Posterior cingulate gyrus (tissue), 11 donors: ENCODE measurements around the gene RWDD3.

ENCODE experiments used
- DNase-seq, 10 donors: peaks; one replicate each; pipeline versions ENCODE4 v3.0.0 to v3.0.0-alpha.2; 2020 to 2021; ENCODE audit warnings: mixed read lengths in 3 of 10
- intact Hi-C: fragments of 100-400 bp; cut with DNase I; formaldehyde crosslinking; loops from one replicate; pipeline ENCODE4 v1.15.1; 2023

RWDD3 gene

GRCh38 chr1:95233737-95234500 is at the start of gene RWDD3:
Gene RWDD3, plus strand, starts transcription at chr1:95234210. Its CDS starts 21 bp downstream, at chr1:95234231.
- peak; percentile 81 to 98 (median 89) for DNase-seq
- intact Hi-C loops, result loop anchor here (1.0 to 5.0 kb wide), 4 partner anchors 117 to 307 kb away; partner anchors contain the start of genes ALG14, CNN3 and TLCD4

- DNase-seq, result no peak
- intact Hi-C loops, result no loop called here
These were observed 47.9 kb upstream of the RWDD3 start for GRCh38 chr1:95186149-95186548.

- intact Hi-C loops, result no loop called here
- DNase-seq, result no peak
These were observed 40.4 kb upstream of the RWDD3 start for GRCh38 chr1:95193591-95193990.

- DNase-seq, result no peak
- intact Hi-C loops, result no loop called here
These were observed 39.0 kb upstream of the RWDD3 start for GRCh38 chr1:95195046-95195445.

GRCh38 chr1:95196017-95196416 is 38.0 kb upstream of the RWDD3 start:
- no peak for DNase-seq
- intact Hi-C loops, result no loop called here

GRCh38 chr1:95197616-95198252 is 36.3 kb upstream of the RWDD3 start:
- intact Hi-C loops, result no loop called here
- no peak for DNase-seq

- DNase-seq, result no peak
- intact Hi-C loops, result no loop called here
These were observed 32.1 kb upstream of the RWDD3 start for GRCh38 chr1:95201905-95202304.

GRCh38 chr1:95203908-95204437 is 30.0 kb upstream of the RWDD3 start:
- DNase-seq, result no peak

GRCh38 chr1:95206514-95206913 is 27.5 kb upstream of the RWDD3 start:
- intact Hi-C loops, result no loop called here
- DNase-seq, result no peak

More at GRCh38 chr1:95203908-95204437, 30.0 kb upstream of the RWDD3 start:
- intact Hi-C loops, result no loop called here

GRCh38 chr1:95207223-95207935 is 26.6 kb upstream of the RWDD3 start:
- intact Hi-C loops, result no loop called here
- DNase-seq, result no peak

GRCh38 chr1:95208876-95209275 is 25.1 kb upstream of the RWDD3 start:
- intact Hi-C loops, result no loop called here
- no peak for DNase-seq

- intact Hi-C loops, result no loop called here
- no peak for DNase-seq
These were observed 24.7 kb upstream of the RWDD3 start for GRCh38 chr1:95209291-95209690.

- intact Hi-C loops, result no loop called here
- DNase-seq, result no peak
These were observed 17.6 kb upstream of the RWDD3 start for GRCh38 chr1:95216292-95216990.

- intact Hi-C loops, result no loop called here
- DNase-seq, result no peak
These were observed 16.6 kb upstream of the RWDD3 start for GRCh38 chr1:95217371-95217770.

GRCh38 chr1:95219407-95219806 is 14.6 kb upstream of the RWDD3 start:
- intact Hi-C loops, result no loop called here

GRCh38 chr1:95221306-95221705 is 12.7 kb upstream of the RWDD3 start:
- intact Hi-C loops, result no loop called here
- DNase-seq, result no peak

More at GRCh38 chr1:95219407-95219806, 14.6 kb upstream of the RWDD3 start:
- DNase-seq, result no peak

GRCh38 chr1:95222629-95223028 is 11.4 kb upstream of the RWDD3 start:
- DNase-seq, result no peak

GRCh38 chr1:95223110-95223509 is 10.9 kb upstream of the RWDD3 start:
- intact Hi-C loops, result no loop called here
- DNase-seq, result no peak

More at GRCh38 chr1:95222629-95223028, 11.4 kb upstream of the RWDD3 start:
- intact Hi-C loops, result no loop called here

- no peak for DNase-seq
- intact Hi-C loops, result no loop called here
These were observed 7.0 kb upstream of the RWDD3 start for GRCh38 chr1:95226781-95227660.
